ENCODE data around the gene RAB11FIP4.

DNA sequence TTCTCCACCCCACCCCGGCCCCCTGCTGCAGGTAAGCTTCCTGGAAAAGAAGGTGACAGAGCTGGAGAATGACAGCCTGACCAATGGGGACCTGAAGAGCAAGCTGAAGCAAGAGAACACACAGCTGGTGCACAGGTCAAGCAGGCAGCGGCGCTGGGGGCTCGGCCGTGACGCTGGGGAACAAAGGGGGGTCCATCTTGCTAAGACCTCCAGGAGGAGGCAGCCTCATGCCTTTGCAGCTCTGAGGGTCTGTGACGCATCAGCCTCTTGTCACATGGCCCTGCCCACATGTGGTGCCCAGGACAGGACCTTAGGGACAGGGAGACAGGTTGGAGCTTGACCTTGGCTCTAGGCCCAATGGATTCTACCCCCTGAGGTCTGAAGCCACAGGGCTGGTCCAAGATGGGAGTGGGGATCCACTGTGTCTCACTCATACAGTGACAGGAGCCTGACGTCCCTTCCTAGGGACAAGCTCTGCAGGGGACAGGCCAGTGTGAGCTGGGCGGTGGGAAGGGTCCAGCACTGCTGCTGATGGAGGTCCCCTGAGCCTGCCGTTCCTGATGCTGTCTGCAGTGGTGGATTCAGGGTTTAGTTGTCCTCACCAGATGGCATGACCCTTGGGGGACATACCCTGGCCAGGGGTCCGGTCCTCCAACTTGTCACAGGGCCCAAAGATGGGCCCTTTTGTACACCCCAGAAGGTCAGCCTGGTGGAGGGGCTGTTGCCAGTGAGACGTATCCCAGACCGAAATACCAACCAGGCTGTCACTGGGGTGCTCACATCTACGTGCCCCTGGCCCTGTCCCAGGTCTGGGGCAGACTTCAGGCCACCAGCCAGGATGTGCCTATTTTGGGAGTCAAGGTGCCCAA is 132.6 kb downstream of the RAB11FIP4 start:
- TF ChIP-seq, protein P1, sequence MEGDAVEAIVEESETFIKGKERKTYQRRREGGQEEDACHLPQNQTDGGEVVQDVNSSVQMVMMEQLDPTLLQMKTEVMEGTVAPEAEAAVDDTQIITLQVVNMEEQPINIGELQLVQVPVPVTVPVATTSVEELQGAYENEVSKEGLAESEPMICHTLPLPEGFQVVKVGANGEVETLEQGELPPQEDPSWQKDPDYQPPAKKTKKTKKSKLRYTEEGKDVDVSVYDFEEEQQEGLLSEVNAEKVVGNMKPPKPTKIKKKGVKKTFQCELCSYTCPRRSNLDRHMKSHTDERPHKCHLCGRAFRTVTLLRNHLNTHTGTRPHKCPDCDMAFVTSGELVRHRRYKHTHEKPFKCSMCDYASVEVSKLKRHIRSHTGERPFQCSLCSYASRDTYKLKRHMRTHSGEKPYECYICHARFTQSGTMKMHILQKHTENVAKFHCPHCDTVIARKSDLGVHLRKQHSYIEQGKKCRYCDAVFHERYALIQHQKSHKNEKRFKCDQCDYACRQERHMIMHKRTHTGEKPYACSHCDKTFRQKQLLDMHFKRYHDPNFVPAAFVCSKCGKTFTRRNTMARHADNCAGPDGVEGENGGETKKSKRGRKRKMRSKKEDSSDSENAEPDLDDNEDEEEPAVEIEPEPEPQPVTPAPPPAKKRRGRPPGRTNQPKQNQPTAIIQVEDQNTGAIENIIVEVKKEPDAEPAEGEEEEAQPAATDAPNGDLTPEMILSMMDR (IDR thresholded peaks at IDR 0.05): no peak
- no peak for TF ChIP-seq EZH2 (IDR thresholded peaks at IDR 0.05; ENCODE audit: borderline replicate concordance, insufficient read depth, low read depth, low read length, poor library complexity, severe bottlenecking)
